Liver (tissue), 9 donors: Measurements from ENCODE around the gene FOXRED2. TPM values are rescaled to one million over a fixed set of nuclear protein-coding genes. Genes with fewer than 3 reads are reported as not detected.
A peak's percentile ranks its signal among the peaks of the same experiment; 100 is the strongest.

Source experiments
- DNase-seq: peaks from one replicate; pipeline ENCODE4 v3.0.0-alpha.2; 2017; ENCODE audit warnings: low spot score
- H3K27ac ChIP-seq, 2 donors: one replicate each; pipeline ENCODE4 v1.7.0; 2013; ENCODE audit warnings: inconsistent platforms in 2 of 2, low read length in 2 of 2, control low read depth in 1 of 2, low read depth in 1 of 2, mild to moderate bottlenecking in 1 of 2
- H3K27me3 ChIP-seq, 4 donors: one replicate each; pipeline versions ENCODE4 v1.6.1 to v1.7.0; 2013; ENCODE audit warnings: low read length in 3 of 4, inconsistent platforms in 1 of 4, mild to moderate bottlenecking in 1 of 4, moderate library complexity in 1 of 4; ENCODE audit not compliant: control insufficient read depth in 4 of 4, insufficient read depth in 4 of 4
- H3K36me3 ChIP-seq, 4 donors: one replicate each; pipeline versions ENCODE4 v1.6.1 to v1.7.0; 2013; ENCODE audit warnings: low read length in 3 of 4, mild to moderate bottlenecking in 3 of 4, low read depth in 1 of 4, moderate library complexity in 1 of 4; ENCODE audit not compliant: control insufficient read depth in 4 of 4, insufficient read depth in 3 of 4
- H3K4me1 ChIP-seq, 4 donors: one replicate each; pipeline versions ENCODE4 v1.6.1 to v1.7.0; 2013; ENCODE audit warnings: low read length in 3 of 4, mild to moderate bottlenecking in 3 of 4, moderate library complexity in 1 of 4; ENCODE audit not compliant: control insufficient read depth in 4 of 4, insufficient read depth in 4 of 4
- H3K4me3 ChIP-seq, 3 donors: one replicate each; pipeline versions ENCODE4 v1.6.1 to v1.7.0; 2013; ENCODE audit warnings: low read length in 3 of 3, control low read depth in 1 of 3, low read depth in 1 of 3, mild to moderate bottlenecking in 1 of 3
- H3K9ac ChIP-seq, 2 donors: one replicate each; pipeline ENCODE4 v1.7.0; 2013; ENCODE audit warnings: low read length in 2 of 2, mild to moderate bottlenecking in 2 of 2, moderate library complexity in 2 of 2, control low read depth in 1 of 2, low read depth in 1 of 2
- H3K9me3 ChIP-seq, 4 donors: one replicate each; pipeline versions ENCODE4 v1.6.1 to v1.7.0; 2013; ENCODE audit warnings: low read length in 3 of 4; ENCODE audit not compliant: control insufficient read depth in 4 of 4
- EGR1 ChIP-seq, 2 donors: IDR thresholded peaks; 2 replicates each; pipeline ENCODE4 v1.6.1; 2016 to 2018; ENCODE audit warnings: antibody characterized with exemption in 2 of 2, low read depth in 2 of 2
- FOXA1 ChIP-seq: IDR thresholded peaks from 2 replicates; pipeline ENCODE4 v1.6.1; 2016; ENCODE audit warnings: antibody characterized with exemption
- FOXA2 ChIP-seq: IDR thresholded peaks from 2 replicates; pipeline ENCODE4 v1.6.1; 2016; ENCODE audit warnings: antibody characterized with exemption
- GABPA ChIP-seq, 2 donors: IDR thresholded peaks in 1 of 2; conservative IDR thresholded peaks in 1 of 2; 2 replicates each; pipeline ENCODE4 v1.6.1; 2016; ENCODE audit warnings: antibody characterized with exemption in 2 of 2, mild to moderate bottlenecking in 1 of 2, moderate library complexity in 1 of 2
- HNF4A ChIP-seq, 2 donors: conservative IDR thresholded peaks; 2 replicates each; pipeline ENCODE4 v1.6.1; 2016; ENCODE audit warnings: antibody characterized with exemption in 2 of 2, mild to moderate bottlenecking in 2 of 2
- HNF4G ChIP-seq: IDR thresholded peaks from 2 replicates; pipeline ENCODE4 v1.6.1; 2016; ENCODE audit warnings: antibody characterized with exemption
- JUND ChIP-seq, 2 donors: IDR thresholded peaks; 2 replicates each; pipeline ENCODE4 v1.6.1; 2016; ENCODE audit warnings: antibody characterized with exemption in 2 of 2
- NR2F2 ChIP-seq: IDR thresholded peaks from 2 replicates; pipeline ENCODE4 v1.6.1; 2016; ENCODE audit warnings: antibody characterized with exemption
- RAD21 ChIP-seq, 2 donors: IDR thresholded peaks; 2 replicates each; pipeline ENCODE4 v1.6.1; 2016; ENCODE audit warnings: antibody characterized with exemption in 2 of 2, mild to moderate bottlenecking in 2 of 2
- REST ChIP-seq: IDR thresholded peaks from 2 replicates; pipeline ENCODE4 v1.6.1; 2016; ENCODE audit warnings: antibody characterized with exemption, mild to moderate bottlenecking
- RXRA ChIP-seq, 2 donors: IDR thresholded peaks; 2 replicates each; pipeline ENCODE4 v1.6.1; 2017 to 2018; ENCODE audit warnings: antibody characterized with exemption in 2 of 2, mild to moderate bottlenecking in 1 of 2
- SP1 ChIP-seq: IDR thresholded peaks from 2 replicates; pipeline ENCODE4 v1.6.1; 2018; ENCODE audit warnings: antibody characterized with exemption, mild to moderate bottlenecking
- TAF1 ChIP-seq: conservative IDR thresholded peaks from 2 replicates; pipeline ENCODE4 v1.6.1; 2016; ENCODE audit warnings: antibody characterized with exemption, mild to moderate bottlenecking
- YY1 ChIP-seq: IDR thresholded peaks from 2 replicates; pipeline ENCODE4 v1.6.1; 2016; ENCODE audit warnings: antibody characterized with exemption, mild to moderate bottlenecking
- ZBTB33 ChIP-seq: IDR thresholded peaks from 2 replicates; pipeline ENCODE4 v1.6.1; 2016; ENCODE audit warnings: antibody characterized with exemption
- WGBS: extraction: QIAGEN DNeasy Blood & Tissue Kit; methylation state at CpG from one replicate; pipeline ENCODE4 v1.1.7; 2013; 5-methylcytosine and 5-hydroxymethylcytosine counted together
- polyA plus RNA-seq, 2 donors: library from polyadenylated mRNA; stranded (reverse) in 1 of 2; unstranded in 1 of 2; fragments of 200-250 nt in 1 of 2; fragments of >200 nt in 1 of 2; fragmentation: Nextera tagmentation in 1 of 2; extraction: Ambion mirVana in 1 of 2; gene quantifications; one replicate each; pipeline versions ENCODE4 v1.2.1 to v1.2.3, GENCODE V29; 2013 to 2015
- total RNA-seq, 2 donors: library from RNA; depleted of rRNA; stranded (reverse); fragments of >200 nt; gene quantifications; one replicate each; pipeline ENCODE4 v1.2.3, GENCODE V29; 2014
- TF ChIP-seq, protein P1 (sequence below): IDR thresholded peaks from 2 replicates; pipeline ENCODE4 v1.6.1; 2016; ENCODE audit warnings: antibody characterized with exemption
- TF ChIP-seq, protein P2 (sequence below): fragments of 150-350 bp; IDR thresholded peaks from 2 replicates; pipeline ENCODE4 v1.5.1; 2017; ENCODE audit warnings: improper control_type of control experiment, low read depth, low read length; ENCODE audit not compliant: missing input control
- donor health status: healthy.
- donor health status: healthy.
- donor health status: healthy.
- donor health status: healthy.
- donor health status: healthy.

The FOXRED2 gene
- total and polyA plus RNA-seq, 4 donors = 5.1 to 15.0 (median 7.3) TPM

DNA sequence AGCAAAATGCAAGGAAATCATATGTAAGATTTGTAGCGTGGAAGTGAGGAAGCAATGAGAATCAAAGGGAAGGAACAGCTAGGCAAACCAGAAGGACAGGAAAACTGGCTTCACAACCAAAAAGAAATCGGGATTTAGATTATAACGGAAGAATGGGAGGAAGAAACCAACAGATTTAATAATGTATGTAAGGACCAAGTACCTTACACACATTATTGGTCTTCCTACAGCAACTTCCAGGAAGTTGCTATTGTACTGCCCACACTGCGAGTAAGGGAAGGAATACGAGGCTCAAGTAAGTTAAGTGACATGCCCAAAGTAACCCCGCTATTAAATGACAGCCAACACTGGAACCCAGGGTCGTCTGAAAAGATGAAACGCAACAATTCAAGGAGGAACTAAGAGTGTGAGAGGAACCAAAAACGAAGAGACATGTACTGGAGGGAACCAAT, 25.9 kb downstream of the FOXRED2 start:
- no peak for DNase-seq
- H3K9ac ChIP-seq = peak overlapping the region; percentile 82 to 91
- H3K36me3 ChIP-seq = peaks cover 1 to 13% (median 8%) of the 10 kb centered on the region in 4 donors
- no peak for TF ChIP-seq TAF1
- no peak for TF ChIP-seq YY1
- no peak for TF ChIP-seq JUND (IDR thresholded peaks at IDR 0.05)
- no peak for TF ChIP-seq REST
- peak; percentile 4 for TF ChIP-seq SP1
- no peak for TF ChIP-seq EGR1 (IDR thresholded peaks at IDR 0.05; ENCODE audit: low read depth in 2 of 2)
- H3K9me3 ChIP-seq = no peaks in the 10 kb centered on the region
- peak overlapping the region; percentile 74 to 90 (median 89) for H3K4me3 ChIP-seq
- H3K27me3 ChIP-seq = no peaks in the 10 kb centered on the region
- 13% methylated on average over 9 of the region's 9 CpGs for WGBS
- H3K27ac ChIP-seq = peak overlapping the region; percentile 74 to 98
- peaks cover 6 to 30% (median 20%) of the 10 kb centered on the region in 4 donors for H3K4me1 ChIP-seq

DNA sequence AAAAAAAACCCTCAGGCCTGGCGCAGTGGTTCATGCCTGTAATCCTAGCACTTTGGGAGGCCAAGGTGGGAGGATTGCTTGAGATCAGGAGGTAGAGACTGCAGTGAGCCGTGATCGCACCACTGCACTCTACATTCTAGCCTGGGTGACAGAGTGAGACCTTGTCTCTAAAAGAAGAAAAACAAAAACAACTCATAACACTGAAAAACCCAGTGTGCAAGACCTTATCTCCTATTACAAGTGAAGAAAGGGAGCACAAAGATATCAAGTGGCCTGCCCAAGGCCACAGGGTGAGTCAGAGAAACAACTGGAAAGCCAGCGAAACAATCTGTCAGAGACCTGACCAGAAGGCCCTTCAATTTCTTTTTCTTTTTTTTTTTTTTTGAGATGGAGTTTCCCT, 27.9 kb downstream of the FOXRED2 start:
- TF ChIP-seq TAF1 = no peak
- no peak for TF ChIP-seq YY1
- TF ChIP-seq EGR1 (IDR thresholded peaks at IDR 0.05; ENCODE audit: low read depth in 2 of 2) = no peak
- no peak for TF ChIP-seq HNF4G
- no peak for TF ChIP-seq NR2F2
- no peak for TF ChIP-seq GABPA (IDR thresholded peaks at IDR 0.05 in 1 of 2, conservative IDR thresholded peaks at IDR 0.05 in 1 of 2)
- TF ChIP-seq, protein P1, sequence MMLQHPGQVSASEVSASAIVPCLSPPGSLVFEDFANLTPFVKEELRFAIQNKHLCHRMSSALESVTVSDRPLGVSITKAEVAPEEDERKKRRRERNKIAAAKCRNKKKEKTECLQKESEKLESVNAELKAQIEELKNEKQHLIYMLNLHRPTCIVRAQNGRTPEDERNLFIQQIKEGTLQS = no peak
- no peak for TF ChIP-seq SP1
- Histone ChIP-seq H3K4me1 (peaks cover 6 to 30% (median 20%) of the 10 kb centered on the region in 4 donors), H3K9me3 (no peaks in the 10 kb centered on the region), H3K4me3 (no peak overlapping the region), H3K9ac (no peak overlapping the region), H3K27ac (no peak overlapping the region), H3K36me3 (peaks cover 7 to 32% (median 20%) of the 10 kb centered on the region in 4 donors), H3K27me3 (no peaks in the 10 kb centered on the region)
- DNase-seq = no peak
- WGBS = 98% methylated on average over 4 of the region's 4 CpGs

GRCh38 chr22:36475341-36475740, 31.5 kb downstream of the FOXRED2 start:
- Histone ChIP-seq H3K9ac (no peak overlapping the region), H3K27ac (no peak overlapping the region), H3K9me3 (no peaks in the 10 kb centered on the region), H3K4me3 (no peak overlapping the region), H3K36me3 (peaks cover 7 to 48% (median 29%) of the 10 kb centered on the region in 4 donors), H3K4me1 (peaks cover 0 to 18% (median 12%) of the 10 kb centered on the region in 4 donors), H3K27me3 (no peaks in the 10 kb centered on the region)
- DNase-seq = no peak
- TF ChIP-seq SP1 = no peak
- TF ChIP-seq FOXA2 = no peak
- no peak for TF ChIP-seq HNF4G
- TF ChIP-seq HNF4A (conservative IDR thresholded peaks at IDR 0.05) = no peak
- TF ChIP-seq, protein P2, sequence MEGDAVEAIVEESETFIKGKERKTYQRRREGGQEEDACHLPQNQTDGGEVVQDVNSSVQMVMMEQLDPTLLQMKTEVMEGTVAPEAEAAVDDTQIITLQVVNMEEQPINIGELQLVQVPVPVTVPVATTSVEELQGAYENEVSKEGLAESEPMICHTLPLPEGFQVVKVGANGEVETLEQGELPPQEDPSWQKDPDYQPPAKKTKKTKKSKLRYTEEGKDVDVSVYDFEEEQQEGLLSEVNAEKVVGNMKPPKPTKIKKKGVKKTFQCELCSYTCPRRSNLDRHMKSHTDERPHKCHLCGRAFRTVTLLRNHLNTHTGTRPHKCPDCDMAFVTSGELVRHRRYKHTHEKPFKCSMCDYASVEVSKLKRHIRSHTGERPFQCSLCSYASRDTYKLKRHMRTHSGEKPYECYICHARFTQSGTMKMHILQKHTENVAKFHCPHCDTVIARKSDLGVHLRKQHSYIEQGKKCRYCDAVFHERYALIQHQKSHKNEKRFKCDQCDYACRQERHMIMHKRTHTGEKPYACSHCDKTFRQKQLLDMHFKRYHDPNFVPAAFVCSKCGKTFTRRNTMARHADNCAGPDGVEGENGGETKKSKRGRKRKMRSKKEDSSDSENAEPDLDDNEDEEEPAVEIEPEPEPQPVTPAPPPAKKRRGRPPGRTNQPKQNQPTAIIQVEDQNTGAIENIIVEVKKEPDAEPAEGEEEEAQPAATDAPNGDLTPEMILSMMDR = no peak
- TF ChIP-seq YY1 = no peak
- no peak for TF ChIP-seq EGR1 (IDR thresholded peaks at IDR 0.05; ENCODE audit: low read depth in 2 of 2)
- TF ChIP-seq RAD21 (IDR thresholded peaks at IDR 0.05) = no peak
- no peak for TF ChIP-seq TAF1
- TF ChIP-seq RXRA (IDR thresholded peaks at IDR 0.05) = no peak
- TF ChIP-seq ZBTB33 = no peak
- TF ChIP-seq GABPA (IDR thresholded peaks at IDR 0.05 in 1 of 2, conservative IDR thresholded peaks at IDR 0.05 in 1 of 2) = no peak
- no peak for TF ChIP-seq FOXA1
- no peak for TF ChIP-seq JUND (IDR thresholded peaks at IDR 0.05)
- TF ChIP-seq, protein P1 = no peak
- WGBS = 98% methylated on average over 6 of the region's 6 CpGs
